Measurements from ENCODE around the gene CTTN.

GRCh38 chr11:70445091-70445490, 46.8 kb downstream of the CTTN start:
- no peak for TF ChIP-seq CTCF (IDR thresholded peaks at IDR 0.05)
- TF ChIP-seq POLR2A (IDR thresholded peaks at IDR 0.05), result no peak
- no peak for TF ChIP-seq POLR2AphosphoS5 (IDR thresholded peaks at IDR 0.05; ENCODE audit: insufficient read depth in 1 of 2, low read depth in 1 of 2)
